Fibroblast of skin of left quadriceps (primary cell): Measurements from ENCODE around the gene SMAD7.
A peak's percentile ranks its signal among the peaks of the same experiment; 100 is the strongest.

ENCODE experiments used
- DNase-seq, 2 experiments: peaks; one replicate each; pipeline ENCODE4 v3.0.0-alpha.2; 2013; ENCODE audit warnings: low read depth in 2 of 2

SMAD7 gene

GRCh38 chr18:48929941-48930713 lies 20.6 kb downstream of the SMAD7 start:
- DNase-seq = peak in 1 of 2 experiments; percentile 39

GRCh38 chr18:48929212-48929612 lies 21.6 kb downstream of the SMAD7 start:
- no peak for DNase-seq

DNA sequence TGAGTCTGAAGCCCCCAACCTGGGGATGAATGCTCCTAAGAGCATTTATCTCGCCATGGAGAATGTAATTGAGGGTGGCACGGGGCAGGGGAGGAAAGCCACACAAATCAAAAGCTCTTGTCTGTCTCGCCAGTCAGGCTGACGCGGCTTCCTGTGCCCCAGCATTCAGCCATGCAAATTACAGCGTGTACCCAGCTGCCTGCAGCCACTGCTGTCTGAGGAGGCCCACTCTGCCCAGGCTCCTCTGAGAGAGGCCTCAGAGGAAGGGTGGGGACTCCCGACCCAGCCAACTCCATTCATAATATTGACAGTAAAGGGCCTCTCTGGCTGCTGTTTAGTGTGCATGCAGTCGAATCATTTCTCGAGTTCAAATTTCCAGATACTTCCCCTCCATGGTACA lies 22.0 kb downstream of the SMAD7 start:
- DNase-seq = no peak

DNA sequence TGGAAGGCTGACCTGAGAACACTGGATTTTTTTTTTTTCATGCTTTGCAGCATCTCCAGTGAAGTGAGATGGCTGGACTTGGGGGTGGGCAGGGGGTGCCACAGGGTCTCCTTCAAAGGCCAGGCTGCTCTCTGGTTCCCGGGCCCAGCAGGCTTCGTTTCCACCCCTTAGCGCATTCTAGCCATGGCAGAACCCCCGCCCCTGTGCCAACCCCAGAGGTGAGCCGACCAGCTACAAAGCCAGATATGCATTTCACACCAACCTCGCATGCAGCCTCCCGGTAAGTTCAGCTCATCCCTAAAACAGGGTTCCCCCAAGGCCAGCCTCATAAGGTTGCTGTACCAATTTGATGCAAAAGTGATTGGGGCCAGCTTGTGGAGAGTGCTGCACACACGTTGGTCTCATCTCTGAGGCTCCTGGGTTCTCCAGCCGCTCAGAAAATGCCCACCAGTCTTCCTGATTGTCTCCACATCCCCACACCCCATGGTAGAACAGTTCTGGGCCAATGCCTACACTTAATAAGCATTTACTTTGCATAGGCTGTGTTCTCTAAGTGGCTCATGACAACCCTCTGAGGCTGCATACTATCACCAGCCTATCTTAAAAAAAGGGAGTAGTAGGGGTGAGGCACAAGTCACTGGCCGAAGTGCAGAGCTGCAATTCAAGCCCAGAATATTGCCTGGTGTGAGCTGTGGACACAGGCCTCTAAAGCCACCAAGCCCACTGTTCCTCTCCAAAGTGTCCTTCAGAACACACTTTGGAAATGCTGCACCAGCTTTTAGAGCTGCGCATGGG lies 23.3 kb downstream of the SMAD7 start:
- no peak for DNase-seq

DNA sequence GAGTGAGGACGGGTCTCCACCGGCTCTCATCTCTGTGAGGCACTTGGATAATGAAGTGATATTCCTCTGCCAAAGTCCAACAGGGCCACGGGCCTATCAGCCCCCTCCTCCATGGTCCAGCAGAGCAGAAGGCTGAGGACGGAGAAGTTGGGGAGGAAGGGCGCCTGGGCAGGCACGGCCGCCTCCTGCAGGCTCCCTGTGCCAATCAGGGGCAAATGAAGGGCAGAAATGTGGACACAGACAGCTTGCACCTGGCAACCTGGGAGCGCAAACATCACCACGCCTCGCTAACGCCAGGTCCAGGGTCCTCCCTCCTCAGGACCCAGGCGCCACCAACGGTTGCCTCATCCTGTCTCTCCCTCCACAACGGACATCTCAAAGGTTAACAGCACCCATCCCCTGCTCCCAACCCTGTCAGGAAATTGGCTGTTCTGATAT lies 24.3 kb downstream of the SMAD7 start:
- DNase-seq = no peak

- DNase-seq = no peak
Observed at GRCh38 chr18:48925491-48925780, 25.3 kb downstream of the SMAD7 start.

DNA sequence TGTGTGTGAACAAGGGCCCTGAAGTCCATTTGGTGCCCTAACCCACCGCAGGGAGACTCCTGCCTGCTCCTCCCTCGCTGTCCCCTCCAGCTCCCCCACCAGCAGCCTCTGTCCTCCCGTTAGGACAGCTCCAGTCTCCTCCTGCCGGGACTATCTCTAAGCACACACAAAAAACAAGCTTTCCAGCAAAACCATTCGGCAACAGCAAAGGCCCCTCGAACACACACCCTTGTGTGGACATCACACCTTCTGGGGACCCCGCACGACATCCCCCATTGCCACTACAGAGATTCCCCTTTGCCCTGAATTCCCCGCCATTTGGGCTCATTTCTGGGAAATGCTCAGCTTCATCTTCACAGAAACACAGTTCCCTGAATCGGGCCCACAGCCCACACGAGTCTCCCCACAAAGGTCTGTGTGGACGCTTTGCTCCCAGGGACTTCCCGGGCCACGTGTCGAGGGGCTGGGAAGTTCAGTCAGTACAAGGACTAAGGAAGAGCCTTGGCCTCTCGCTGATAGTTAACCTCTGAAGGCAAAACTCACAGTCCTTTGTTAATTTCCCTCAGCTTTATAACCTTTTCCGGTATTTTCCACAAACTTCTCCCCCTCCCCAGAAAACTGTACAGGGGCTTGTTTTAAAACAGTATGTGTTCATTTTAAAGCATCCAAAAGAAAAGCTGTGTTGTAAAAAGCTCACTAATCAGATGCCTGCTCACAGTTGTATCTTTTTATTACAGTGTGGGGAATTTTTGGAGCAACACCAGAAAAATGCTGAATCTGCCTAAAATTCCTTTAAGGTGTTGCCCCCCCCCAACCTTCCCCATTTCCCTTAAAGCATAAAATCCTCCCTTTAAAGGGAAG lies 25.9 kb downstream of the SMAD7 start:
- no peak for DNase-seq

GRCh38 chr18:48923746-48924629 lies 26.8 kb downstream of the SMAD7 start:
- DNase-seq = peak; percentile 79 to 83

GRCh38 chr18:48922801-48923730 lies 27.7 kb downstream of the SMAD7 start:
- DNase-seq = peak; percentile 90 to 91

DNA sequence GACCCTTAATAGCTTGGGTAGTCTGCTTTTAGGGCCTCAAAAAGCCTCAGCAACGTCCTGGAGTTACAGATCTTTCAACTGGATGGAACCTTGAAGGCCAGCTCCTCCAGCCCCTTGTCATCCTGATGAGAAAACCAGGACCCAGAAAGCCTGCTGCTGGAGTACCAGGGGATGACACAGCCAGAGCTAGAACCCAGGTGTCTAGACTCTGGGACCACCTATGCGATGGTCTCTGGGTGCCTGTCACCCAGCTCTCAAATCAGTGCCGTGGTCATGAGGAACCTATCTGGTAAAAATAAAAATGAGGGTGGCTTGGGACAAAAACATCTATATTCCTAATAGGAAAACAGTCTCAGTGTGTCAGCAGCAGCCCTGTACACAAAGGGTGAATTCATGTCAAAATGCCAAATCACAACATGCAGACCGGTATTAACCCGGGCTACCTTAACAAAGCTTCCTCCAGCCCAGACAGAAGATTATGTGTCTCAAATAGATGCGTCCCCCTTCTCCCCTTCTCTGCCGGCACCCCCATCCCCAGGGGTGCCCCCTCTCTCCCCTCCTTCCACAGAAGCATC lies 28.5 kb downstream of the SMAD7 start:
- no peak for DNase-seq

DNA sequence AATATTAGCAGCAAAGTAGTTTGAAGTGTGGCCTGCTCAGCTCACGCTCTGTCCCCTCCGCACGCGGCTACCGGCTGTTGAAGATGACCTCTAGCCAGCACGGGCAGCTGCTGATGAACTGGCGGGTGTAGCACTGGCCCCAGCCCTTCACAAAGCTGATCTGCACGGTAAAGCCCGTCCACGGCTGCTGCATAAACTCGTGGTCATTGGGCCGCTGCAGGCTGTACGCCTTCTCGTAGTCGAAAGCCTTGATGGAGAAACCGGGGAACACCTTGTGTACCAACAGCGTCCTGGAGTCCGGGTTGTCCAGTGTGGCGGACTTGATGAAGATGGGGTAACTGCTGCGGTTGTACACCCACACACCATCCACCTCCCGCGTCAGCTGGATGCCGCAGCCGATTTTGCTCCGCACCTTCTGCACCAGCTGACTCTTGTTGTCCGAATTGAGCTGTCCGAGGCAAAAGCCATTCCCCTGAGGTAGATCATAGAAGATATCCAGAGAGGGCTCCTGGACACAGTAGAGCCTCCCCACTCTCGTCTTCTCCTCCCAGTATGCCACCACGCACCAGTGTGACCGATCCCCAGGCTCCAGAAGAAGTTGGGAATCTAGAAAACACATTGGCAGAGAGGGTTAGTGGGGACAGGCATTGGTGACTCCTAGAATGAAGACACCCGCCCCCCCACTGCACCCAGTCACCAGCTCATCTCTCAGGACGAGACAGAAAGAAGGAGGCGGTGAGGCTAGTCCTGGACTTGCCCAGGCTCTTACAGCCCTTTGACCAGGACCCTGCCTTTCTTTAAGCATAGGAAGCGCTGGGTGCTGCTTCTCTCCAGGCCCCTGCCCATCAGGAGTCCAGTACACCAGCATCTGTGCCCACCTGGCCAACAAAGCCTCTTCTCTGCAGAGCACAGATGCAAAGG lies 29.2 kb downstream of the SMAD7 start:
- DNase-seq = no peak

- DNase-seq = no peak
Observed at GRCh38 chr18:48920408-48921038, 30.2 kb downstream of the SMAD7 start.

- no peak for DNase-seq
Observed at GRCh38 chr18:48919547-48919946, 31.2 kb downstream of the SMAD7 start.

GRCh38 chr18:48918660-48919456 lies 31.9 kb downstream of the SMAD7 start:
- DNase-seq = no peak

DNA sequence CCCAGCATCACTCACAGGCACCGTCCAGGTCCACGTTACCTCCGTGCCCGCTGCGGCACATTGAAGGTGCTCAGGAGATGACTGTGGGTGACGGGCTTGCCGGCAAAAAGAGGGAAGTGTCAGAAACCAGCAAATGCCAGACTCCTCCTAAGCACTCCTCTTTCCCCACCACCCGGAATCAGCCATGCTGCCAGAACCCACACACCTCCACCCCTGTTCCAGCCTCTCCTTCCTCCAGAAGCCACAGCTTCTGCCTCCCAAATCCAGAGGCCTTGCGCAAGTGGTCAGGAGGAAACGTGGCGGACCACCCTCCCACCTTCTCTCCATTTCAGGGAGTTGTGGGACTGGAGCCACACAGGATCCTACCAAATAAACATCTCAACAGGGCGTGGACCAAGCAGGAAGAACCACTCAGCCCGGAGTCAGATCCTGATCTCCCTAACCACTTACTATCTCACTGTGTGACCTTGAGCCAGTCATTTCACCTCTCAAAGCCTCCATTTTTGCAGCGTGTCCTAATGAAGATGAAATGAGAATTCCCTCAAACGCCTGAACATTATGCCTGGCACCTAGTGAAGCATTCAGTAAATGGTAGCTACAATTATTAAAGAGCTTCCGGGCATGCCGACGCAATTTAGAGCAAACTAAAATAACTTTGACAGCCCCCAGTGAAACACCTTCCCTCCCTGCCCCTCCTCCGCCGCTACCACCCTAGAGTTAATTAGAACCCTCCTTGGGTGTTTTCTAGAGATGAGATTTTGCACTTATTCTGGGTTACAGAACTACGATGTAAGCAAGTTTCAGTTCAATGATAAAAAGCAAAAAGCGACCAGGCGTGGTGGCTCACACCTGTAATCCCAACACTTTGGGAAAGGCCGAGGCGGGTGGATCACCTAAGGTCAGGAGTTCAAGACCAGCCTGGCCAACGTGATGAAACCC lies 32.9 kb downstream of the SMAD7 start:
- DNase-seq = no peak
